Hematopoietic multipotent progenitor cell treated with erythropoietin and hydrocortisone succinate and interleukin-3 and kit ligand, for 15 days (in vitro differentiated cells): ENCODE measurements around the gene ITGAV.

Source experiments
- DNase-seq: peaks from one replicate; pipeline ENCODE4 v3.0.0-alpha.2; 2015; ENCODE audit warnings: low spot score

Gene ITGAV

GRCh38 chr2:186612555-186613440 is 22.9 kb downstream of the ITGAV start:
- no peak for DNase-seq

GRCh38 chr2:186614373-186614772 is 24.5 kb downstream of the ITGAV start:
- no peak for DNase-seq

- DNase-seq: no peak
Observed at GRCh38 chr2:186617148-186617547, 27.3 kb downstream of the ITGAV start.

GRCh38 chr2:186617771-186618170 is 27.9 kb downstream of the ITGAV start:
- no peak for DNase-seq

- DNase-seq: no peak
Observed at GRCh38 chr2:186618696-186619095, 28.8 kb downstream of the ITGAV start.

- DNase-seq: no peak
Observed at GRCh38 chr2:186623084-186623483, 33.2 kb downstream of the ITGAV start.

- DNase-seq: no peak
Observed at GRCh38 chr2:186624276-186624675, 34.4 kb downstream of the ITGAV start.

- no peak for DNase-seq
Observed at GRCh38 chr2:186629250-186629996, 39.6 kb downstream of the ITGAV start.

GRCh38 chr2:186632417-186632816 is 42.6 kb downstream of the ITGAV start:
- DNase-seq: no peak

- DNase-seq: no peak
Observed at GRCh38 chr2:186634701-186635100, 44.8 kb downstream of the ITGAV start.

- DNase-seq: no peak
Observed at GRCh38 chr2:186636800-186637496, 47.1 kb downstream of the ITGAV start.

GRCh38 chr2:186637497-186637800 is 47.6 kb downstream of the ITGAV start:
- no peak for DNase-seq

GRCh38 chr2:186639939-186640338 is 50.1 kb downstream of the ITGAV start:
- DNase-seq: no peak

- no peak for DNase-seq
Observed at GRCh38 chr2:186641132-186641806, 51.4 kb downstream of the ITGAV start.

GRCh38 chr2:186641807-186642321 is 52.0 kb downstream of the ITGAV start:
- peak; percentile 13 for DNase-seq

- DNase-seq: no peak
Observed at GRCh38 chr2:186644791-186645190, 54.9 kb downstream of the ITGAV start.

GRCh38 chr2:186645999-186646398 is 56.1 kb downstream of the ITGAV start:
- no peak for DNase-seq

GRCh38 chr2:186648130-186648529 is 58.3 kb downstream of the ITGAV start:
- no peak for DNase-seq

GRCh38 chr2:186653511-186653910 is 63.7 kb downstream of the ITGAV start:
- no peak for DNase-seq

- DNase-seq: no peak
Observed at GRCh38 chr2:186659383-186659782, 69.5 kb downstream of the ITGAV start.

GRCh38 chr2:186664385-186665043 is 74.7 kb downstream of the ITGAV start:
- no peak for DNase-seq
